CD4-positive, alpha-beta memory T cell (primary cell): ENCODE measurements around the gene PRELID3B. TPM values are rescaled to one million over a fixed set of nuclear protein-coding genes. Genes with fewer than 3 reads are reported as not detected.
A peak's percentile ranks its signal among the peaks of the same experiment; 100 is the strongest.
"Not testable (repeated sequence)": the region's sequence is repeated elsewhere in the genome, so short reads cannot be mapped to it uniquely, and the experiment has no call there.

Experiments used
- CTCF ChIA-PET: fragments of 350-600 bp; sonication (Branson Sonifier 250); formaldehyde crosslinking; loops from one replicate; lab custom pipeline; 2021; ENCODE audit warnings: inconsistent platforms; ENCODE audit not compliant: partially characterized antibody; lab: Charles Lee
- POLR2A ChIA-PET: fragments of 350-600 bp; sonication (Branson Sonifier 250); formaldehyde crosslinking; loops from one replicate; lab custom pipeline; 2021; ENCODE audit not compliant: partially characterized antibody; lab: Charles Lee
- DNase-seq, 5 donors: peaks; one replicate each; pipeline versions ENCODE4 v3.0.0 to v3.0.0-alpha.2; 2020 to 2022; ENCODE audit warnings: mixed read lengths in 1 of 5
- H3K27ac ChIP-seq: one replicate; pipeline ENCODE4 v1.7.0; 2013; ENCODE audit warnings: low read depth, low read length
- H3K27me3 ChIP-seq: 2 replicates; pipeline ENCODE4 v1.7.0; 2013; ENCODE audit warnings: mild to moderate bottlenecking, low read length, moderate library complexity; ENCODE audit not compliant: insufficient read depth
- H3K36me3 ChIP-seq: 2 replicates; pipeline ENCODE4 v1.7.0; 2013; ENCODE audit warnings: mild to moderate bottlenecking, low read length, moderate library complexity; ENCODE audit not compliant: insufficient read depth
- H3K4me1 ChIP-seq: 2 replicates; pipeline ENCODE4 v1.7.0; 2013; ENCODE audit warnings: mild to moderate bottlenecking, low read length, moderate library complexity; ENCODE audit not compliant: insufficient read depth
- H3K4me3 ChIP-seq, 2 donors: one replicate each; pipeline ENCODE4 v1.7.0; 2013; ENCODE audit warnings: low read length in 2 of 2, mild to moderate bottlenecking in 1 of 2
- H3K9me3 ChIP-seq, 2 donors: one replicate each; pipeline ENCODE4 v1.7.0; 2013; ENCODE audit warnings: low read length in 2 of 2, control low read depth in 1 of 2; ENCODE audit not compliant: control insufficient read depth in 1 of 2
- H3K27ac Mint-ChIP-seq, 7 donors: one replicate each; pipeline ENCODE4 v1.8.0; 2020 to 2021; ENCODE audit warnings: mixed read lengths in 7 of 7, mild to moderate bottlenecking in 6 of 7, inconsistent platforms in 3 of 7, moderate library complexity in 3 of 7
- H3K27me3 Mint-ChIP-seq, 2 donors: one replicate each; pipeline ENCODE4 v1.8.0; 2020 to 2021; ENCODE audit warnings: mixed read lengths in 2 of 2
- H3K36me3 Mint-ChIP-seq, 2 donors: one replicate each; pipeline ENCODE4 v1.8.0; 2020 to 2021; ENCODE audit warnings: mixed read lengths in 2 of 2, inconsistent platforms in 1 of 2, mild to moderate bottlenecking in 1 of 2
- H3K4me1 Mint-ChIP-seq, 4 donors: one replicate each; pipeline ENCODE4 v1.8.0; 2020 to 2021; ENCODE audit warnings: mixed read lengths in 4 of 4, mild to moderate bottlenecking in 1 of 4
- H3K4me3 Mint-ChIP-seq, 8 donors: one replicate each; pipeline ENCODE4 v1.8.0; 2020 to 2021; ENCODE audit warnings: mixed read lengths in 8 of 8, mild to moderate bottlenecking in 7 of 8, moderate library complexity in 6 of 8, inconsistent platforms in 3 of 8
- H3K9me3 Mint-ChIP-seq, 8 donors: one replicate each; pipeline ENCODE4 v1.8.0; 2020 to 2021; ENCODE audit warnings: mixed read lengths in 8 of 8, mild to moderate bottlenecking in 5 of 8, inconsistent platforms in 3 of 8, moderate library complexity in 1 of 8
- intact Hi-C: fragments of 100-400 bp; cut with micrococcal nuclease; formaldehyde crosslinking; loops from one replicate; pipeline ENCODE4 v1.15.1; 2023
- polyA plus RNA-seq, 2 donors: library from polyadenylated mRNA; unstranded; fragments of 300-500 nt; fragmentation: Illumina TruSeq; gene quantifications; one replicate each; pipeline ENCODE4 v1.2.3, GENCODE V29; 2021
- total RNA-seq, 2 experiments: library from RNA; stranded (reverse); gene quantifications; one replicate each; pipeline ENCODE4 v1.2.3, GENCODE V29; 2021

The PRELID3B gene
- total and polyA plus RNA-seq, 4 experiments from 2014 or later, result 35.7 to 54.7 (median 50.2) TPM

GRCh38 chr20:59043698-59044097 is 1.1 kb upstream of the PRELID3B start:
- Mint-ChIP-seq H3K27me3 (no peaks in the 10 kb centered on the region), H3K9me3 (peaks cover 0 to 2% (median 0%) of the 10 kb centered on the region in 8 donors), H3K36me3 (peaks cover 0 to 8% of the 10 kb centered on the region in 2 donors), H3K4me1 (peaks cover 35 to 65% (median 51%) of the 10 kb centered on the region in 4 donors), H3K27ac (peak overlapping the region; percentile 91 to 97 (median 95)), H3K4me3 (peak overlapping the region; percentile 70 to 93 (median 86))
- POLR2A ChIA-PET, result interaction anchor here (1.0 to 4.9 kb wide), 15 partner anchors 11 to 737 kb away, joined by 3 to 104 read pairs (median 4); partner anchors contain the start of genes ATP5F1E, STX16, VAPB and ZNF831
- peak in 1 of 5 donors; percentile 52 for DNase-seq
- H3K27me3 ChIP-seq, result no peaks in the 10 kb centered on the region
- H3K4me3 ChIP-seq, result no peak overlapping the region
- no peaks in the 10 kb centered on the region for H3K36me3 ChIP-seq
- no peaks in the 10 kb centered on the region for H3K9me3 ChIP-seq
- intact Hi-C loops, result loop anchor here (2.0 to 5.0 kb wide), 2 partner anchors 79 to 391 kb away; no protein-coding TSS in a partner anchor
- H3K4me1 ChIP-seq, result peaks cover 45% of the 10 kb centered on the region
- H3K27ac ChIP-seq, result peak overlapping the region; percentile 92
- CTCF ChIA-PET, result interaction anchor here (0.8 to 2.2 kb wide), 7 partner anchors 9 to 178 kb away, joined by 3 to 12 read pairs (median 4); partner anchors contain the start of gene ATP5F1E

GRCh38 chr20:59042796-59043631 is 428 bp upstream of the PRELID3B start:
- intact Hi-C loops, result loop anchor here (1.0 to 5.0 kb wide), 3 partner anchors 11 to 390 kb away; partner anchors contain the start of gene ATP5F1E
- Histone ChIP-seq H3K27me3 (no peaks in the 10 kb centered on the region), H3K4me3 (peak overlapping the region; percentile 65 to 91), H3K9me3 (no peaks in the 10 kb centered on the region), H3K4me1 (peaks cover 51% of the 10 kb centered on the region), H3K36me3 (peaks cover 3% of the 10 kb centered on the region), H3K27ac (peak overlapping the region; percentile 92)
- POLR2A ChIA-PET, result interaction anchor here (1.0 to 4.9 kb wide), 19 partner anchors 10 to 736 kb away, joined by 3 to 104 read pairs (median 4); partner anchors contain the start of genes ATP5F1E, STX16, VAPB and ZNF831
- Mint-ChIP-seq H3K9me3 (peaks cover 0 to 2% (median 0%) of the 10 kb centered on the region in 8 donors), H3K4me1 (peaks cover 31 to 59% (median 48%) of the 10 kb centered on the region in 4 donors), H3K4me3 (peak overlapping the region; percentile 84 to 95 (median 92)), H3K27ac (peak overlapping the region; percentile 91 to 97 (median 97)), H3K27me3 (no peaks in the 10 kb centered on the region), H3K36me3 (peaks cover under 1 to 12% of the 10 kb centered on the region in 2 donors)
- DNase-seq, result peak; percentile 92 to 96 (median 95)
- CTCF ChIA-PET, result interaction anchor here (0.8 to 2.2 kb wide), 7 partner anchors 9 to 179 kb away, joined by 3 to 12 read pairs (median 4); partner anchors contain the start of gene ATP5F1E

- ChIA-PET POLR2A (interaction anchor here (1.5 to 4.9 kb wide), 3 partner anchors 9 to 153 kb away, joined by 3 to 104 read pairs (median 5); partner anchors contain the start of gene ATP5F1E), CTCF (interaction anchor here (1.3 to 1.9 kb wide), 2 partner anchors 10 to 47 kb away, joined by 3 to 6 read pairs; partner anchors contain the start of gene ATP5F1E)
- Histone ChIP-seq H3K36me3 (peaks cover 18% of the 10 kb centered on the region), H3K27ac (peak overlapping the region; percentile 92), H3K4me3 (peak overlapping the region in 1 of 2 donors; percentile 91), H3K4me1 (peaks cover 58% of the 10 kb centered on the region)
- not testable (repeated sequence) for H3K9me3 ChIP-seq, H3K27me3 ChIP-seq, H3K9me3 Mint-ChIP-seq, DNase-seq, H3K27me3 Mint-ChIP-seq
- Mint-ChIP-seq H3K27ac (peak overlapping the region; percentile 80 to 91 (median 85)), H3K4me1 (peaks cover 33 to 64% (median 51%) of the 10 kb centered on the region in 4 donors), H3K36me3 (peaks cover 12 to 27% of the 10 kb centered on the region in 2 donors), H3K4me3 (peak overlapping the region; percentile 69 to 95 (median 92))
- intact Hi-C loops, result loop anchor here (5.0 kb wide), 1 partner anchor 81 kb away; no protein-coding TSS in a partner anchor
These were observed 1.1 kb downstream of the PRELID3B start for GRCh38 chr20:59041487-59041886.

GRCh38 chr20:59040667-59041066 is 1.9 kb downstream of the PRELID3B start:
- Histone ChIP-seq H3K4me1 (peaks cover 58% of the 10 kb centered on the region), H3K27ac (peak overlapping the region; percentile 92), H3K27me3 (no peaks in the 10 kb centered on the region), H3K36me3 (peaks cover 26% of the 10 kb centered on the region), H3K9me3 (no peaks in the 10 kb centered on the region), H3K4me3 (no peak overlapping the region)
- POLR2A ChIA-PET, result interaction anchor here (1.1 to 4.9 kb wide), 3 partner anchors 8 to 152 kb away, joined by 3 to 104 read pairs (median 5); partner anchors contain the start of gene ATP5F1E
- H3K4me1 Mint-ChIP-seq, result peaks cover 35 to 65% (median 53%) of the 10 kb centered on the region in 4 donors
- peaks cover 17 to 34% of the 10 kb centered on the region in 2 donors for H3K36me3 Mint-ChIP-seq
- H3K27ac Mint-ChIP-seq, result peak overlapping the region in 6 of 7 donors; percentile 39 to 91 (median 88)
- peak overlapping the region; percentile 69 to 95 (median 92) for H3K4me3 Mint-ChIP-seq
- intact Hi-C loops, result loop anchor here (5.0 kb wide), 1 partner anchor 82 kb away; no protein-coding TSS in a partner anchor
- CTCF ChIA-PET, result interaction anchor here (0.7 to 1.9 kb wide), 3 partner anchors 9 to 167 kb away, joined by 3 to 6 read pairs (median 3); partner anchors contain the start of gene ATP5F1E
- no peaks in the 10 kb centered on the region for H3K9me3 Mint-ChIP-seq
- H3K27me3 Mint-ChIP-seq, result no peaks in the 10 kb centered on the region
- no peak for DNase-seq

- CTCF ChIA-PET, result no interaction called here
- peak overlapping the region in 4 of 8 donors; percentile 5 to 93 (median 46) for H3K4me3 Mint-ChIP-seq
- no peak for DNase-seq
- H3K9me3 Mint-ChIP-seq, result no peaks in the 10 kb centered on the region
- no peaks in the 10 kb centered on the region for H3K27me3 Mint-ChIP-seq
- no peaks in the 10 kb centered on the region for H3K9me3 ChIP-seq
- H3K36me3 ChIP-seq, result peaks cover 35% of the 10 kb centered on the region
- H3K4me1 Mint-ChIP-seq, result peaks cover 37 to 69% (median 51%) of the 10 kb centered on the region in 4 donors
- H3K4me3 ChIP-seq, result no peak overlapping the region
- H3K36me3 Mint-ChIP-seq, result peaks cover 22 to 43% of the 10 kb centered on the region in 2 donors
- H3K27ac Mint-ChIP-seq, result peak overlapping the region in 3 of 7 donors; percentile 27 to 47 (median 35)
- H3K27me3 ChIP-seq, result no peaks in the 10 kb centered on the region
- intact Hi-C loops, result loop anchor here (10.0 kb wide), 1 partner anchor 1644 kb away; the partner anchor contains the start of gene RBM38
- POLR2A ChIA-PET, result no interaction called here
- H3K27ac ChIP-seq, result no peak overlapping the region
- peaks cover 58% of the 10 kb centered on the region for H3K4me1 ChIP-seq
These were observed 3.4 kb downstream of the PRELID3B start for GRCh38 chr20:59039233-59039632.

GRCh38 chr20:59037386-59037785 is 5.2 kb downstream of the PRELID3B start:
- no peak overlapping the region for H3K4me3 Mint-ChIP-seq
- H3K9me3 Mint-ChIP-seq, result no peaks in the 10 kb centered on the region
- ChIA-PET CTCF (no interaction called here), POLR2A (no interaction called here)
- H3K27ac Mint-ChIP-seq, result peak overlapping the region in 4 of 7 donors; percentile 16 to 50 (median 42)
- Histone ChIP-seq H3K27ac (no peak overlapping the region), H3K27me3 (no peaks in the 10 kb centered on the region), H3K4me3 (no peak overlapping the region), H3K9me3 (no peaks in the 10 kb centered on the region), H3K36me3 (peaks cover 35% of the 10 kb centered on the region), H3K4me1 (peaks cover 52% of the 10 kb centered on the region)
- peaks cover 32 to 60% (median 44%) of the 10 kb centered on the region in 4 donors for H3K4me1 Mint-ChIP-seq
- intact Hi-C loops, result loop anchor here (10.0 kb wide), 1 partner anchor 1643 kb away; the partner anchor contains the start of gene RBM38
- peaks cover 22 to 53% of the 10 kb centered on the region in 2 donors for H3K36me3 Mint-ChIP-seq
- no peak for DNase-seq
- no peaks in the 10 kb centered on the region for H3K27me3 Mint-ChIP-seq
